HepG2 (cell line): ENCODE results near the gene EFEMP2. TPM values are rescaled to one million over a fixed set of nuclear protein-coding genes. Genes with fewer than 3 reads are reported as not detected.

ENCODE experiments used
- CEBPB ChIP-seq: IDR thresholded peaks from 2 replicates; pipeline ENCODE4 v1.6.1; 2011; ENCODE audit warnings: low read depth, low read length, improper control_type of control experiment, borderline replicate concordance
- CREB3 ChIP-seq: sonication (generic); formaldehyde crosslinking; IDR thresholded peaks from 2 replicates; pipeline ENCODE4 v1.5.0; 2020; ENCODE audit warnings: missing genetic modification reagents
- ERF ChIP-seq: IDR thresholded peaks from 2 replicates; pipeline ENCODE4 v1.6.1; 2018; ENCODE audit warnings: missing biosample characterization, missing genetic modification reagents
- ETV6 ChIP-seq: sonication (generic); formaldehyde crosslinking; conservative IDR thresholded peaks from 2 replicates; pipeline ENCODE4 v1.4.0; 2020; ENCODE audit warnings: missing genetic modification reagents
- GABPB1 ChIP-seq: IDR thresholded peaks from 2 replicates; pipeline ENCODE4 v1.6.1; 2016; ENCODE audit warnings: mild to moderate bottlenecking, missing genetic modification reagents, moderate library complexity, missing compliant biosample characterization
- GATA4 ChIP-seq: sonication (generic); IDR thresholded peaks from 2 replicates; pipeline ENCODE4 v1.6.1; 2016; ENCODE audit warnings: antibody characterized with exemption, low read depth, borderline replicate concordance
- HOXA5 ChIP-seq: sonication (generic); formaldehyde crosslinking; IDR thresholded peaks from 2 replicates; pipeline ENCODE4 v1.4.0; 2020; ENCODE audit warnings: missing genetic modification reagents
- KDM5A ChIP-seq: fragments of 200-600 bp; sonication (generic); IDR thresholded peaks from 2 replicates; pipeline ENCODE4 v1.7.0; 2018; ENCODE audit warnings: antibody characterized with exemption, mild to moderate bottlenecking, low read length, borderline replicate concordance
- NAIF1 ChIP-seq: sonication (generic); formaldehyde crosslinking; IDR thresholded peaks from 2 replicates; pipeline ENCODE4 v1.5.0; 2020; ENCODE audit warnings: mild to moderate bottlenecking, missing genetic modification reagents, borderline replicate concordance
- ONECUT2 ChIP-seq: sonication (generic); formaldehyde crosslinking; IDR thresholded peaks from 2 replicates; pipeline ENCODE4 v1.4.0; 2020; ENCODE audit warnings: missing genetic modification reagents
- PHF20 ChIP-seq: sonication (generic); formaldehyde crosslinking; IDR thresholded peaks from 2 replicates; pipeline ENCODE4 v1.5.0; 2020; ENCODE audit warnings: mild to moderate bottlenecking, missing genetic modification reagents
- RFX5 ChIP-seq: IDR thresholded peaks from 2 replicates; pipeline ENCODE4 v1.6.1; 2011; ENCODE audit warnings: low read depth, low read length, improper control_type of control experiment
- TMF1 ChIP-seq: sonication (generic); formaldehyde crosslinking; IDR thresholded peaks from 2 replicates; pipeline ENCODE4 v1.8.1; 2022; ENCODE audit warnings: low read depth, missing genetic modification reagents
- TP53 ChIP-seq: sonication (generic); formaldehyde crosslinking; conservative IDR thresholded peaks from 2 replicates; pipeline ENCODE4 v1.4.0; 2020; ENCODE audit warnings: missing genetic modification reagents
- ZNF12 ChIP-seq: sonication (generic); formaldehyde crosslinking; IDR thresholded peaks from 2 replicates; pipeline ENCODE4 v1.5.0; 2020; ENCODE audit warnings: missing genetic modification reagents
- ZNF331 ChIP-seq: sonication (generic); formaldehyde crosslinking; IDR thresholded peaks from 2 replicates; pipeline ENCODE4 v1.4.0; 2020; ENCODE audit warnings: missing genetic modification reagents
- ZNF513 ChIP-seq: sonication (generic); formaldehyde crosslinking; conservative IDR thresholded peaks from 2 replicates; pipeline ENCODE4 v1.5.0; 2020; ENCODE audit warnings: missing genetic modification reagents
- ZNF670 ChIP-seq: sonication (generic); formaldehyde crosslinking; IDR thresholded peaks from 2 replicates; pipeline ENCODE4 v1.8.0; 2022; ENCODE audit warnings: mild to moderate bottlenecking, missing genetic modification reagents, borderline replicate concordance
- ZNF780A ChIP-seq: sonication (generic); formaldehyde crosslinking; IDR thresholded peaks from 2 replicates; pipeline ENCODE4 v1.8.0; 2022; ENCODE audit warnings: mild to moderate bottlenecking, missing genetic modification reagents, moderate library complexity
- ZNF782 ChIP-seq: sonication (generic); formaldehyde crosslinking; IDR thresholded peaks from 2 replicates; pipeline ENCODE4 v1.4.0; 2020; ENCODE audit warnings: missing genetic modification reagents, mild to moderate bottlenecking, borderline replicate concordance
- ZSCAN25 ChIP-seq: sonication (generic); formaldehyde crosslinking; IDR thresholded peaks from 2 replicates; pipeline ENCODE4 v1.8.0; 2022; ENCODE audit warnings: mild to moderate bottlenecking, missing genetic modification reagents
- polyA plus RNA-seq, 8 experiments: library from polyadenylated mRNA; depleted of rRNA in 3 of 8; stranded (reverse) in 7 of 8; unstranded in 1 of 8; fragments of >200 nt; fragmentation: Illumina TruSeq in 4 of 8; extraction: Trizol in 4 of 8; gene quantifications; 2 replicates each; pipeline versions ENCODE4 v1.2.1 to v1.2.3, GENCODE V29; 2011 to 2016; ENCODE audit warnings: low read depth in 4 of 8, missing spikeins in 1 of 8, mixed read lengths in 1 of 8; ENCODE audit not compliant: insufficient read depth in 1 of 8
- total RNA-seq, 5 experiments: library from RNA; depleted of rRNA; stranded (reverse); fragments of >200 nt; fragmentation: Illumina TruSeq; extraction: Trizol; gene quantifications; 2 replicates each; pipeline ENCODE4 v1.2.3, GENCODE V29; 2016; ENCODE audit warnings: low read depth in 1 of 5
- TF ChIP-seq, protein P1 (sequence below): sonication (generic); formaldehyde crosslinking; IDR thresholded peaks from 2 replicates; pipeline ENCODE4 v1.5.0; 2020; ENCODE audit warnings: missing genetic modification reagents
- TF ChIP-seq, protein P2 (sequence below): sonication (generic); formaldehyde crosslinking; conservative IDR thresholded peaks from 2 replicates; pipeline ENCODE4 v1.4.0; 2020; ENCODE audit warnings: missing genetic modification reagents
- TF ChIP-seq, protein P3 (sequence below): sonication (generic); formaldehyde crosslinking; IDR thresholded peaks from 2 replicates; pipeline ENCODE4 v1.5.0; 2020; ENCODE audit warnings: mild to moderate bottlenecking, missing genetic modification reagents, moderate library complexity

EFEMP2 gene
- total and polyA plus RNA-seq, 2 of the 13 experiments (the other 11 are each of a cell fraction or from before 2014, with no cell fraction given): 7.4 to 29.7 TPM

GRCh38 chr11:65859095-65859811 is 13.3 kb downstream of the EFEMP2 start (continued):
- TF ChIP-seq ONECUT2 (CRISPR knock-in tag) (no peak), HOXA5 (CRISPR knock-in tag) (0 out of 2 replicates have a peak, but pooled peaks have one; percentile 13), CEBPB (no peak), ERF (CRISPR knock-in tag) (no peak; the same call in 1 of the 2 replicates), ZSCAN25 (CRISPR knock-in tag) (no peak), TMF1 (CRISPR knock-in tag) (no peak), NAIF1 (no peak), ZNF670 (CRISPR knock-in tag) (no peak), ZNF12 (CRISPR knock-in tag) (no peak), GATA4 (no peak), GABPB1 (peak; percentile 87), ETV6 (no peak), ZNF513 (CRISPR knock-in tag) (no peak), ZNF780A (CRISPR knock-in tag) (no peak), PHF20 (CRISPR knock-in tag) (no peak), TP53 (no peak), ZNF331 (CRISPR knock-in tag) (no peak), KDM5A (no peak), ZNF782 (peak; percentile 77; the same call in 1 of the 2 replicates), RFX5 (no peak), CREB3 (no peak)
- TF ChIP-seq, protein P1, sequence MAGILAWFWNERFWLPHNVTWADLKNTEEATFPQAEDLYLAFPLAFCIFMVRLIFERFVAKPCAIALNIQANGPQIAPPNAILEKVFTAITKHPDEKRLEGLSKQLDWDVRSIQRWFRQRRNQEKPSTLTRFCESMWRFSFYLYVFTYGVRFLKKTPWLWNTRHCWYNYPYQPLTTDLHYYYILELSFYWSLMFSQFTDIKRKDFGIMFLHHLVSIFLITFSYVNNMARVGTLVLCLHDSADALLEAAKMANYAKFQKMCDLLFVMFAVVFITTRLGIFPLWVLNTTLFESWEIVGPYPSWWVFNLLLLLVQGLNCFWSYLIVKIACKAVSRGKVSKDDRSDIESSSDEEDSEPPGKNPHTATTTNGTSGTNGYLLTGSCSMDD (CRISPR knock-in tag): no peak
- TF ChIP-seq, protein P2, sequence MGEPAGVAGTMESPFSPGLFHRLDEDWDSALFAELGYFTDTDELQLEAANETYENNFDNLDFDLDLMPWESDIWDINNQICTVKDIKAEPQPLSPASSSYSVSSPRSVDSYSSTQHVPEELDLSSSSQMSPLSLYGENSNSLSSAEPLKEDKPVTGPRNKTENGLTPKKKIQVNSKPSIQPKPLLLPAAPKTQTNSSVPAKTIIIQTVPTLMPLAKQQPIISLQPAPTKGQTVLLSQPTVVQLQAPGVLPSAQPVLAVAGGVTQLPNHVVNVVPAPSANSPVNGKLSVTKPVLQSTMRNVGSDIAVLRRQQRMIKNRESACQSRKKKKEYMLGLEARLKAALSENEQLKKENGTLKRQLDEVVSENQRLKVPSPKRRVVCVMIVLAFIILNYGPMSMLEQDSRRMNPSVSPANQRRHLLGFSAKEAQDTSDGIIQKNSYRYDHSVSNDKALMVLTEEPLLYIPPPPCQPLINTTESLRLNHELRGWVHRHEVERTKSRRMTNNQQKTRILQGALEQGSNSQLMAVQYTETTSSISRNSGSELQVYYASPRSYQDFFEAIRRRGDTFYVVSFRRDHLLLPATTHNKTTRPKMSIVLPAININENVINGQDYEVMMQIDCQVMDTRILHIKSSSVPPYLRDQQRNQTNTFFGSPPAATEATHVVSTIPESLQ (CRISPR knock-in tag): no peak
- TF ChIP-seq, protein P3, sequence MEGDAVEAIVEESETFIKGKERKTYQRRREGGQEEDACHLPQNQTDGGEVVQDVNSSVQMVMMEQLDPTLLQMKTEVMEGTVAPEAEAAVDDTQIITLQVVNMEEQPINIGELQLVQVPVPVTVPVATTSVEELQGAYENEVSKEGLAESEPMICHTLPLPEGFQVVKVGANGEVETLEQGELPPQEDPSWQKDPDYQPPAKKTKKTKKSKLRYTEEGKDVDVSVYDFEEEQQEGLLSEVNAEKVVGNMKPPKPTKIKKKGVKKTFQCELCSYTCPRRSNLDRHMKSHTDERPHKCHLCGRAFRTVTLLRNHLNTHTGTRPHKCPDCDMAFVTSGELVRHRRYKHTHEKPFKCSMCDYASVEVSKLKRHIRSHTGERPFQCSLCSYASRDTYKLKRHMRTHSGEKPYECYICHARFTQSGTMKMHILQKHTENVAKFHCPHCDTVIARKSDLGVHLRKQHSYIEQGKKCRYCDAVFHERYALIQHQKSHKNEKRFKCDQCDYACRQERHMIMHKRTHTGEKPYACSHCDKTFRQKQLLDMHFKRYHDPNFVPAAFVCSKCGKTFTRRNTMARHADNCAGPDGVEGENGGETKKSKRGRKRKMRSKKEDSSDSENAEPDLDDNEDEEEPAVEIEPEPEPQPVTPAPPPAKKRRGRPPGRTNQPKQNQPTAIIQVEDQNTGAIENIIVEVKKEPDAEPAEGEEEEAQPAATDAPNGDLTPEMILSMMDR (CRISPR knock-in tag): peak; percentile 45
